H9 (cell line): ENCODE results near the gene SLC2A4RG. TPM values are rescaled to one million over a fixed set of nuclear protein-coding genes. Genes with fewer than 3 reads are reported as not detected.

ENCODE experiments used
- DNase-seq: peaks from one replicate; pipeline ENCODE4 v3.0.0-alpha.2; 2017
- H2AFZ ChIP-seq: one replicate; pipeline ENCODE4 v1.6.1; 2013; ENCODE audit warnings: mild to moderate bottlenecking, low read length, control low read depth, moderate library complexity
- H2AK5ac ChIP-seq: 2 replicates; pipeline ENCODE4 v1.6.1; 2013; ENCODE audit warnings: low read length, control low read depth, mixed read lengths; ENCODE audit not compliant: insufficient read length
- H2BK120ac ChIP-seq: one replicate; pipeline ENCODE4 v1.6.1; 2013; ENCODE audit warnings: low read depth, mild to moderate bottlenecking, low read length, control low read depth, inconsistent platforms; ENCODE audit not compliant: poor library complexity, severe bottlenecking
- H2BK12ac ChIP-seq: 2 replicates; pipeline ENCODE4 v1.6.1; 2013; ENCODE audit warnings: low read length, control low read depth, mixed read lengths, low read depth; ENCODE audit not compliant: insufficient read length
- H2BK15ac ChIP-seq: 2 replicates; pipeline ENCODE4 v1.6.1; 2013; ENCODE audit warnings: low read depth, low read length, control low read depth
- H2BK20ac ChIP-seq: one replicate; pipeline ENCODE4 v1.6.1; 2013; ENCODE audit warnings: low read depth, mild to moderate bottlenecking, low read length, control low read depth, inconsistent platforms; ENCODE audit not compliant: poor library complexity, severe bottlenecking
- H2BK5ac ChIP-seq: 2 replicates; pipeline ENCODE4 v1.6.1; 2013; ENCODE audit warnings: low read length, control low read depth, mixed read lengths; ENCODE audit not compliant: insufficient read length
- H3K14ac ChIP-seq: 2 replicates; pipeline ENCODE4 v1.6.1; 2013; ENCODE audit warnings: low read length, control low read depth; ENCODE audit not compliant: insufficient read depth
- H3K18ac ChIP-seq: 2 replicates; pipeline ENCODE4 v1.6.1; 2013; ENCODE audit warnings: low read depth, mild to moderate bottlenecking, mixed read lengths, low read length, control low read depth; ENCODE audit not compliant: insufficient read length
- H3K23ac ChIP-seq: 2 replicates; pipeline ENCODE4 v1.6.1; 2013; ENCODE audit warnings: low read length, control low read depth, mixed read lengths, low read depth; ENCODE audit not compliant: insufficient read length
- H3K23me2 ChIP-seq: 2 replicates; pipeline ENCODE4 v1.6.1; 2013; ENCODE audit warnings: low read depth, mild to moderate bottlenecking, mixed read lengths, low read length, control low read depth; ENCODE audit not compliant: insufficient read length, poor library complexity, severe bottlenecking
- H3K27ac ChIP-seq: 2 replicates; pipeline ENCODE4 v1.5.1; 2013; ENCODE audit warnings: low read length, control low read depth, mixed read lengths, low read depth; ENCODE audit not compliant: insufficient read length
- H3K27me3 ChIP-seq: 2 replicates; pipeline ENCODE4 v1.6.1; 2013; ENCODE audit warnings: low read length, control low read depth, inconsistent platforms; ENCODE audit not compliant: insufficient read depth
- H3K4ac ChIP-seq: 2 replicates; pipeline ENCODE4 v1.6.1; 2013; ENCODE audit warnings: low read depth, mild to moderate bottlenecking, control low read depth, inconsistent platforms, low read length, moderate library complexity
- H3K4me1 ChIP-seq: 2 replicates; pipeline ENCODE4 v1.6.1; 2013; ENCODE audit warnings: low read length, control low read depth, inconsistent platforms; ENCODE audit not compliant: insufficient read depth
- H3K4me2 ChIP-seq: 2 replicates; pipeline ENCODE4 v1.6.1; 2013; ENCODE audit warnings: low read length, control low read depth, mixed read lengths; ENCODE audit not compliant: insufficient read length, insufficient read depth
- H3K56ac ChIP-seq: 2 replicates; pipeline ENCODE4 v1.6.1; 2013; ENCODE audit warnings: low read depth, mild to moderate bottlenecking, mixed read lengths, low read length, control low read depth; ENCODE audit not compliant: insufficient read length
- H3K79me1 ChIP-seq: 2 replicates; pipeline ENCODE4 v1.6.1; 2013; ENCODE audit warnings: low read depth, mild to moderate bottlenecking, moderate library complexity, low read length, control low read depth, inconsistent platforms; ENCODE audit not compliant: insufficient read depth, poor library complexity, severe bottlenecking
- H3K79me2 ChIP-seq: 2 replicates; pipeline ENCODE4 v1.6.1; 2013; ENCODE audit warnings: low read length, control low read depth, inconsistent platforms; ENCODE audit not compliant: insufficient read depth
- H3K9ac ChIP-seq: 2 replicates; pipeline ENCODE4 v1.6.1; 2013; ENCODE audit warnings: low read length, control low read depth, mixed read lengths; ENCODE audit not compliant: insufficient read length; ENCODE audit errors: extremely low read depth
- H3K9me3 ChIP-seq: one replicate; pipeline ENCODE4 v1.6.1; 2013; ENCODE audit warnings: low read depth, low read length, inconsistent platforms; ENCODE audit not compliant: control insufficient read depth
- H3T11ph ChIP-seq: one replicate; pipeline ENCODE4 v1.6.1; 2013; ENCODE audit warnings: mild to moderate bottlenecking, low read length, control low read depth, inconsistent platforms
- H4K20me1 ChIP-seq: one replicate; pipeline ENCODE4 v1.6.1; 2013; ENCODE audit not compliant: control insufficient read depth, insufficient read length, insufficient read depth
- H4K5ac ChIP-seq: 2 replicates; pipeline ENCODE4 v1.6.1; 2013; ENCODE audit warnings: low read depth, mild to moderate bottlenecking, mixed read lengths, low read length, control low read depth; ENCODE audit not compliant: insufficient read length
- H4K8ac ChIP-seq: replicated peaks from 2 replicates; pipeline ENCODE4 v1.6.1; 2013; ENCODE audit warnings: low read length, control low read depth, mixed read lengths, low read depth; ENCODE audit not compliant: insufficient read length
- H4K91ac ChIP-seq: 2 replicates; pipeline ENCODE4 v1.6.1; 2013; ENCODE audit warnings: low read depth, mild to moderate bottlenecking, moderate library complexity, mixed read lengths, low read length, control low read depth; ENCODE audit not compliant: insufficient read length
- H3K27ac Mint-ChIP-seq, 3 experiments: 2 replicates in 2 of 3; 3 replicates in 1 of 3; pipeline ENCODE4 v1.8.0; 2020 to 2021; ENCODE audit warnings: mixed read lengths in 3 of 3, mild to moderate bottlenecking in 1 of 3, moderate library complexity in 1 of 3
- H3K27me3 Mint-ChIP-seq: 2 replicates; pipeline ENCODE4 v1.8.0; 2021; ENCODE audit warnings: low read depth, mild to moderate bottlenecking, moderate library complexity, mixed read lengths
- H3K36me3 Mint-ChIP-seq, 3 experiments: 2 replicates in 2 of 3; 3 replicates in 1 of 3; pipeline ENCODE4 v1.8.0; 2020 to 2021; ENCODE audit warnings: low read depth in 3 of 3, mixed read lengths in 3 of 3; ENCODE audit not compliant: insufficient read depth in 1 of 3
- H3K4me1 Mint-ChIP-seq, 2 experiments: 2 replicates each; pipeline ENCODE4 v1.8.0; 2020; ENCODE audit warnings: mixed read lengths in 2 of 2
- H3K4me3 Mint-ChIP-seq, 2 experiments: 2 replicates in 1 of 2; 3 replicates in 1 of 2; pipeline ENCODE4 v1.8.0; 2020 to 2021; ENCODE audit warnings: mild to moderate bottlenecking in 2 of 2, mixed read lengths in 2 of 2, moderate library complexity in 1 of 2
- H3K9me3 Mint-ChIP-seq, 2 experiments: 2 replicates in 1 of 2; 3 replicates in 1 of 2; pipeline ENCODE4 v1.8.0; 2020; ENCODE audit warnings: mild to moderate bottlenecking in 2 of 2, mixed read lengths in 2 of 2, moderate library complexity in 1 of 2
- WGBS: extraction: QIAGEN DNeasy Blood & Tissue Kit; methylation state at CpG from one replicate; pipeline ENCODE4 v1.1.7; 2013; ENCODE audit warnings: missing lambda C conversion rate, low lambda C conversion rate, mixed read lengths; ENCODE audit not compliant: insufficient read length; ENCODE audit errors: extremely low coverage; 5-methylcytosine and 5-hydroxymethylcytosine counted together
- total RNA-seq: library from RNA; stranded (reverse); gene quantifications from 2 replicates; pipeline ENCODE4 v1.2.1, GENCODE V29; 2021
- TF ChIP-seq, protein P1 (sequence below): fragments of 200-600 bp; sonication (generic); conservative IDR thresholded peaks from 3 replicates; pipeline ENCODE4 v1.8.0; 2021; ENCODE audit warnings: antibody characterized with exemption, mild to moderate bottlenecking

Gene SLC2A4RG
- total RNA-seq, 1 experiment from 2014 or later: 43.9 TPM

DNA sequence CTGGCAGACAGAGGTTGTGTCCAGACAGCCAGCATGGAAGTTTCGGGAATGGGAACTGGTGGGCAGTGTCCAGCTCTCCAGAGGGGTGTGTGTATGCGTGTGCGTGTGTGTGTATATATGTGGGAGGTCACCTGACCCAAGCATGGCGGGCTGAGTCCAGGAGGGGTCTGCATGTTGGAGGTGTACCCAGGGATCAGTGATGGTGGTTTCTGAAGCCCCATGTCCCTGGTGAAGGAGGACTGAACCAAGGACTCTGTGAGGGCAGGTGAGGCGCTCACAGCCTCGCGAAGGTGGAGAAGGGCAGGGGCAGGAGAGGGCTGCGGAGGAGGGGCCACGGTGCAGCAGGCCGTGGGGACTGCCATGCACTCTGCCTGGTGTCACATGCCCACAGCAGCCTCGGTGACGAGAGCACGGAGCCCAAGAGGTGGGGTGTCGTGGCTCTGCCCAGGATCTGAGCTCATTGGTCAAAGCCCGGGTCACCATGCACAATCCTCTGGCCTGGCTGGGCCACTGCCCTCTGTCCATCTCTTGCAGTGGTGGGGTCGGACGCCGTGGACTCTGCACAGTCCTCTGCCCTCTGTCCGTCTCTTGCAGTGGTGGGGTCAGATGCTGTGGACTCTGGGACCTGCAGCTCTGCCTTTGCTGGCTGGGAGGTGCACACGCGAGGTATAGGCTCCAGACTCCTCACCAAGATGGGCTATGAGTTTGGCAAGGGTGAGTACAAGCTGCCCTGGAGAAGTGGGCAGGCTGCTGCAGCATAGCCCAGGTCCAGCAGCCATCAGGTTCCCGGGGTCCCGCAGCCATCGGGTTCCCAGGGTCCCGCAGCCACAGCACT lies 5.2 kb upstream of the SLC2A4RG start:
- no peak overlapping the region for H3K23ac ChIP-seq
- no CpG with 5 or more reads among the region's 25 CpGs for WGBS

More for the DNA sequence above, 5.2 kb upstream of the SLC2A4RG start:
- Mint-ChIP-seq H3K27ac (peak overlapping the region in 2 of 3 experiments; percentile 25 to 49; a peak in 3 of 7 replicates), H3K4me1 (no peaks in the 10 kb centered on the region), H3K36me3 (peaks cover 11 to 28% (median 13%) of the 10 kb centered on the region in 3 experiments; a peak in 6 of 7 replicates), H3K9me3 (no peaks in the 10 kb centered on the region), H3K27me3 (no peaks in the 10 kb centered on the region; the same call in 1 of the 2 replicates), H3K4me3 (no peak overlapping the region)
- no peaks in the 10 kb centered on the region for H3K9me3 ChIP-seq
- no peak overlapping the region for H3K18ac ChIP-seq
- no peaks in the 10 kb centered on the region for H3K4me1 ChIP-seq
- H4K5ac ChIP-seq: no peak overlapping the region
- H4K91ac ChIP-seq: no peak overlapping the region
- H2BK120ac ChIP-seq: no peak overlapping the region
- no peak overlapping the region for H2AFZ ChIP-seq
- H3K27ac ChIP-seq: no peak overlapping the region
- no peak overlapping the region for H4K8ac ChIP-seq
- no peak overlapping the region for H3K4me2 ChIP-seq
- no peak overlapping the region for H3K56ac ChIP-seq
- no peak overlapping the region for H3K14ac ChIP-seq
- no peaks in the 10 kb centered on the region for H3K79me1 ChIP-seq
- no peaks in the 10 kb centered on the region for H3K79me2 ChIP-seq
- H2AK5ac ChIP-seq: no peak overlapping the region
- H3K27me3 ChIP-seq: no peaks in the 10 kb centered on the region
- no peak overlapping the region for H2BK15ac ChIP-seq
- H3K23me2 ChIP-seq: no peaks in the 10 kb centered on the region
- H3T11ph ChIP-seq: no peak overlapping the region
- H3K4ac ChIP-seq: no peak overlapping the region
- H2BK20ac ChIP-seq: no peak overlapping the region
- TF ChIP-seq, protein P1, sequence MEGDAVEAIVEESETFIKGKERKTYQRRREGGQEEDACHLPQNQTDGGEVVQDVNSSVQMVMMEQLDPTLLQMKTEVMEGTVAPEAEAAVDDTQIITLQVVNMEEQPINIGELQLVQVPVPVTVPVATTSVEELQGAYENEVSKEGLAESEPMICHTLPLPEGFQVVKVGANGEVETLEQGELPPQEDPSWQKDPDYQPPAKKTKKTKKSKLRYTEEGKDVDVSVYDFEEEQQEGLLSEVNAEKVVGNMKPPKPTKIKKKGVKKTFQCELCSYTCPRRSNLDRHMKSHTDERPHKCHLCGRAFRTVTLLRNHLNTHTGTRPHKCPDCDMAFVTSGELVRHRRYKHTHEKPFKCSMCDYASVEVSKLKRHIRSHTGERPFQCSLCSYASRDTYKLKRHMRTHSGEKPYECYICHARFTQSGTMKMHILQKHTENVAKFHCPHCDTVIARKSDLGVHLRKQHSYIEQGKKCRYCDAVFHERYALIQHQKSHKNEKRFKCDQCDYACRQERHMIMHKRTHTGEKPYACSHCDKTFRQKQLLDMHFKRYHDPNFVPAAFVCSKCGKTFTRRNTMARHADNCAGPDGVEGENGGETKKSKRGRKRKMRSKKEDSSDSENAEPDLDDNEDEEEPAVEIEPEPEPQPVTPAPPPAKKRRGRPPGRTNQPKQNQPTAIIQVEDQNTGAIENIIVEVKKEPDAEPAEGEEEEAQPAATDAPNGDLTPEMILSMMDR: no peak
- no peak overlapping the region for H2BK12ac ChIP-seq
- DNase-seq: no peak
- H4K20me1 ChIP-seq: no peaks in the 10 kb centered on the region
- no peak overlapping the region for H3K9ac ChIP-seq
- no peak overlapping the region for H2BK5ac ChIP-seq
